Stimulated activated CD8-positive, alpha-beta memory T cell treated with anti-CD3 and anti-CD28 coated beads, Interleukin-15, amount 100 ng/mL, for 4 hours (primary cell): Measurements from ENCODE around the gene HOATZ.

Source experiments
- DNase-seq, 2 donors: peaks; one replicate each; pipeline ENCODE4 v3.0.0-alpha.2; 2020; ENCODE audit warnings: low read depth in 2 of 2

The HOATZ gene

DNA sequence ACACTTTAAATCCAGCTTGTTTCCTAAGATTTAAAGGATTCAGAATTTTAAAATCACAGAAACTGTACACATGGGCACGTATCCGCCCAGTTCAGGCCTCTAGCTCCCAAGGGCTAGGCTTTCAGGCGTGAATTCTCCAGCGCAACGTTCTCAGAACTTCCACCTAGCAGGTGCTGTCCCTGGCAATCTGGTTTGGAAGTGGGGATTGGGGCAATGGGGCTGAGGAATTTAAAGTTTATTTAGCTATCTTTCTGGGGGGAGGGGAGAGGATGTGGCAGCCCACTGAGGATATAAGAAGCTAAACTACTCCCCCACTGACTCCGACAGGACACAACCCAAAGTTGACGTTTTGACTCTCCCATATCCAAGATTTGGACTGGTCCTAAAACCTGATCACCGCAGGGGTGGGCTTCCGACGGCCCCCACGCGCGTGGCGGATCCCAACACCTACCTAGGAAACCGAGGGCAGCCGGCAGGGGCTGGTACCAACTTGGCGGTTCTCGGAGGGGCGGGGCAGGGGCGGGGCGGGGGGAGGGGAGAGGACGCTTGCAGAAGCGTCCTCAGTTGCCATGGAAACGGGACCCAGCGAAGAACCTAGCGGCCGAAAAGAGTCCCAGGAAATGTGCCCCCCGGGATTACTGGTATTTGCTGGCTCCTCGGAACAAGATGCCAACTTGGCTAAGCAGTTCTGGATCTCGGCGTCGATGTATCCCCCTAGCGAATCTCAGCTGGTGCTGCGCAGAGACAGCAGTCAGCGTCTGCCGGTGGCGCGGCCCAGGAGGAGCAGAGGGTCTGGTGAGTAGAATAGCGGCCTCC is at the start of gene HOATZ:
HOATZ (plus strand) TSS at position 563 of the 816 bp plus-strand sequence; CDS start at position 570, 7 bp downstream.
- no peak for DNase-seq

DNA sequence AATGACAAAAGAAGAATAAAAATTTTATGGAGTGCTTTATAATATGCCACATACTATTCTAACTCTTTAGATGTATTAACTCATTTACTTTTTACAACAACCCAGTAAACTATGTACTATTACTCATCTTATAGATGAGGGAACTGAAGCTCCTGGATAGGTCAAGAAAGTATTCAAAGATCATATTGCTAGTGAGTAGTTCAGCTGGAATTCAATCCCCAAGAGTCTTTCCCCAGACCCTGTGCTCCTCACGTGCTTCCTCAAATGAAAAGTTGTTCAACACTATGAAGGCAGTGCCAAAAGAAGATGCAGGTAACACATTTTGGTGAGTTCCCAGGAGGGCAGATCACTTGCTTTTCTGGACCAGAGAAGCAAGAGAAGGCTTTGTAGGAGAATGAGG is 49.2 kb upstream of the HOATZ start:
- DNase-seq = no peak

- DNase-seq = no peak
Observed at GRCh38 chr11:111466615-111467014, 48.0 kb upstream of the HOATZ start.

DNA sequence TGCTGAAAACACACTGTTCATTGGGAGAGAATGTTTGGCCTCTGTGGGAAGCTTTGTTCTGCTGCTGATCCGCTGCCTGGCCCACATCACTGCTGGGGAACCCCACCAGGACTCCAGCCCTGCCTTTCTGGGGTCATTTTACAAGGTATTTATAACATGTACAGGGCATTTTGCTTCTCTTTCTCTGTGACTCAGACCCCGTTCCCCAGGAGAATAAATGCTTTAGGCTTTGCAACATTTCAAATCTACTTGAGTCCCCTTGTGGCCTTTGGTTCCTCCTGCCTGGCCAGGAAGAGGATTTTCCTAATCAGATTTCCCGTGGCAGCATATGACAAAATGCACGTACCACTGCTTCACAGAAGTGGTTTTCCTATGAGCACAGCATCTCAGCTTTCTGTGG is 45.4 kb upstream of the HOATZ start:
- no peak for DNase-seq

- no peak for DNase-seq
Observed at GRCh38 chr11:111472228-111472627, 42.4 kb upstream of the HOATZ start.

DNA sequence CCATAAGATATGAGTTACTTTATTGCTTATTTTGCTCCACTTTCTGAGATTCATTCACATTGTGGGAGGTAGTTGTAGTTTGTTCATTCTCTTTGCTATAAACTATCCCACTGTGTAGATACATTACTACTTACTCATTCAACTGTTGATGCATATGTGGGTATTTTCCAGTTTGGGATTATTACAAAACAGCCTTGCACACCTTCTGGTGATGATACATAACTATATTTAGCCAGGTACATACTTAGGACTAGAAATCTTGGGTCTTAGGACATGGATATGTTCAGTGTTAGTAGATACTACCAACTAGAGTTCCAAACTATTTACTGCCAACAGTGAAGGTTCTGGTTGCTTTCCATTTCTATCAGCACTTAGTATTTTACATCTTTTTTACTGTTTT is 40.1 kb upstream of the HOATZ start:
- DNase-seq = no peak

- no peak for DNase-seq
Observed at GRCh38 chr11:111476366-111476765, 38.2 kb upstream of the HOATZ start.

DNA sequence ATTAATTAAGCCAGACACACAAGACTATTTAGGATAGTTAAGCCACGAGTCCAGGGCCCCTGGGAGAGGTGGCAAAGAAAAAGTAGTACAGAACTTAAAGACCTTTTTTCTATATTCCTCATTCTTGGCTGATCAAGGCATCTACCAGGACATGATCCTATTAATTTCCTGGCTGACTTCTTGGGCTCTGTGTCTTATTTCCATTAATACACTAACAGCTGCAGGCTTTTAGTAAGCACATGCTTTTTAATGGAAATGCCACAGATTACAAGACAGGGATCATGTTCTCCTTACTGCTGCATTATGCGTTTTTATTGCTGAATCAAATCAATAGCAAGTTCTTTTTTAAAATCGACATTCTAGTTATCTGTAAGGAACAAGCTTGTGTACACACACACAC is 37.6 kb upstream of the HOATZ start:
- DNase-seq = no peak

GRCh38 chr11:111477898-111478297 is 36.7 kb upstream of the HOATZ start:
- DNase-seq = no peak

DNA sequence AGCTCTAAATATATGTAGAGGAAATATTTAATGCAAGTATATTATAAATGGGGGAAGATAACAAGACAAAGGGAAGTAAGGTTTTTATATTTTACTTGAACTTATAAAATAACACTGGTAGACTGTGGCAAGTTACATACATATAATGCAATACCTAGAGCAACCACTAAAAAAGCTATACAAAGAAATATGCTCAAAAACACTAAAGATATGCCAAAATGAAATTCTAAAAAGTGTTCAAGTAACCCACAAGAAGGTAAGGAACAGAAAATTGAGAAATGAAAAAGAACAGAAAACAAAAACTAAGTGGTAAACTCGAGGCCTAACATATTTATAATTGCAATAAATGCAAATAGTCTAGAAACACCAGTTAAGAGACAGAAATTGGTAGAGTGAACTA is 34.9 kb upstream of the HOATZ start:
- no peak for DNase-seq

- DNase-seq = no peak
Observed at GRCh38 chr11:111483431-111483830, 31.1 kb upstream of the HOATZ start.

DNA sequence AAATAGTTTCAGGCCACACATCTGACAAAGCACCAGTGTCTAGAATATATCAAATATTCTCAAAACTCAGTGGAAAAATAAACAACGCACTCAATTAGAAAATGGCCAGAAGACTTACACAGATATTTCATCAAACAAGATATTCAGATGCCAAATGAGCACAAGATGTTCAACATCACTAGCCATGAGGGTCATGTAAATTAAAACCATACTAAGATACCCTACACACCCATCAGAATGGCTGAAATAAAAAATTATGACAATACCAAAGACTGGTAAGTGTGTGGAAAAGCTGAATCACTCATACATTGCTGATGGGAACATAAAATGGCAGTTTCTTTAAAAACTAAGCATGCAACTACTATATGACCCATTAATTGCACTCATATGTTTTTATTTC is 24.1 kb upstream of the HOATZ start:
- no peak for DNase-seq

GRCh38 chr11:111494040-111494439 is 20.5 kb upstream of the HOATZ start:
- no peak for DNase-seq

- DNase-seq = no peak
Observed at GRCh38 chr11:111499483-111499882, 15.1 kb upstream of the HOATZ start.

GRCh38 chr11:111500481-111500880 is 14.1 kb upstream of the HOATZ start:
- no peak for DNase-seq

DNA sequence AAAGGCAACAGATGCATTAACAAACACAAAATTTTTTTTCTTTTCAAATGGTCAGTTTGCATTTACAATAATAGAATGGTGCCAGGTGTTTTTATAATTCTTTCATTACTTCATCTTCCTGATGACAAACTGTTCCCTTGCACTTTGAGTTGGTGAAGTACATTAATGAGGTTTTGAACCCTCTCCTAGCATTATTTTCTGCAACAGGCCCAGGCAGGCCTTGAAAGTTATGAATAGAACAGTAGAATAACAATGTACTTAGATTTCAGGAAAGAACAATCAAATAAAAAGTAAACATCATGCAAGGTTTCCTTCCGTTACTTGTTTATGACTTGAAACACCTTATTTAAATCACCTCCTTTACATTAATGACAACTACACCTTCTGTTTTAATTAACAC is 12.0 kb upstream of the HOATZ start:
- no peak for DNase-seq

GRCh38 chr11:111510311-111510710 is 4.3 kb upstream of the HOATZ start:
- no peak for DNase-seq

- DNase-seq = no peak
Observed at GRCh38 chr11:111512296-111513239, 2.0 kb upstream of the HOATZ start, which contains the start of gene BTG4. Gene BTG4 (minus strand): TSS chr11:111512386. CDS start chr11:111498776, 13,610 bp downstream.

GRCh38 chr11:111513240-111513605 is 1.4 kb upstream of the HOATZ start:
- DNase-seq = no peak

DNA sequence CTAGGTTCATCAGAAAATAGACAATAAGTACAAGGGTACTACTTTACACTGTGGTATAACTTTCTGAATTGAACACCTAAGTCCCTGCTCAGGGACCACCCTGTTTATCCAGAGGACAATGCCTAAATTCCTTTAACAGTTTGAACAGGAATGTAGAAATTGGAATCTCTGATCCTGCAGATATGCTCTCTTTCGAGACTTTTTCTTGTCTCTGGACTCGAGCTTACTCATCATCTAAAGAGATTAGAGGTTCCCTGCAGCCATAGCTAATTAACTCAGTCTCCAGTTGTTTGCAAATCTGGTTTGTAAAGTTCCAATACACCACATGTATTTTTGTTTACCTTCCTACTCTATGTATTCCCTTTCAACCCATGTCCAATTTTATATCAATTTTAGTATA is 1.0 kb downstream of the HOATZ start:
- no peak for DNase-seq

DNA sequence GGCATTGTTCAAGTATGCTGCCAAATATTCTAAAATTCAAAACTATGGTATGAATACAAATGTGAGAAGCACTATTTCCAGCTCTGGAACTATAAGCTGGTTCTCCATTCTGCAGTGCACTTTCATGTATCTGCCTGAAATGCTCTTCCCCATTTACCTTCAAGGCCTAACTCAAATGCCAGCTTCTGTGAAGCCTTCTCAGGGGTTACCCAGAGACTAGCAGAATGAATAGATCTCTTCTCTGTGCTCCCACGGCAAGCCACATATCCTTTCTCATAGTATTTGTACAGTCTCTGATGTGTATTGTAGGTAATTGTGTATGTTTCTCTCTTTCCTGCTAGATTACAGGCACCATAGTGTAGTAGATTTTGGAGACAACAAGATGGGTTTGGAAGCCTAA is 4.1 kb downstream of the HOATZ start:
- DNase-seq = no peak

- DNase-seq = no peak
Observed at GRCh38 chr11:111520560-111520959, 6.0 kb downstream of the HOATZ start.

DNA sequence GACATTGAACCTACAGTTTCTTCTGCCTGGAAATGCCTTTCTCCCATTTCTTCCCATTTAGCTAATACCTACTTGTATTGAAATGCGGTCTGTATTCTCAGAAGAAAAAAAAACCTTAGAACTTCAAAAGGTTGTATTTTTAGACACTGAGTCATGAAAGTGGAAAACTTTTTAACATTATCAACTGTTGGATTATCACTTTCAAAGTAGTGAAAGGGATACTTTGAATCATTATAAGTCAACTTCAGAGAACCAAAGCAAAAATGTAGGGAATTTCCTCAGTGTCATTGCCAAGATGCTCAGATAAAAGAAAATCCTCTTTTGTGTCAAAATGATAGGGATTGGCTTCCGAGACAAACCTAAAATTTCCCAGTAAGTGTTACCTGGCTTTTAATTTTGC is 6.6 kb downstream of the HOATZ start:
- DNase-seq = no peak
